Measurements from ENCODE around the gene SETD4. TPM values are rescaled to one million over a fixed set of nuclear protein-coding genes. Genes with fewer than 3 reads are reported as not detected.

Gene SETD4
- total RNA-seq, 1 experiment from 2014 or later: 13.8 TPM

DNA sequence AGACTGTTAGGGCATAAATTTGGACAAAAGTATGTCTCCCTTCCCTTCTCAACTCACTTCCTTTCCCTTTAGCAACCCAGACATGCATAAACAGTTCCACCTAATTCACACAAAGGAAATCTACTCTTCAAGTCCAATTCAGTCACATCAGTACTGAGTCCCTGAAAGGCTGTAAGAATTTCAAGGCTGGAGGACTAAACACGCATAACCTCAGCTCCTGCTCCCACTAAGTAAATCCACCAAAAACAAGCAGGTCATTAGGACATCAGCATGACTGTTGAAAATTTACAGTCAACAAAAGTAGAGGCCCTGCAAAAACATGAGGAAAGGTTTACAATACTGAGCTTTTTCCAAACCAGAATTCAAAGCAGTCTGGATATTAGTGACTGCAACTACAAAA is 18.4 kb downstream of the SETD4 start:
- no peak overlapping the region for H3K4me3 ChIP-seq (ENCODE audit: insufficient read depth, low read depth, low read length)
- no peak for DNase-seq
- H3K27me3 ChIP-seq (ENCODE audit: control insufficient read depth, insufficient read depth, low read length): no peaks in the 10 kb centered on the region
- H3K36me3 ChIP-seq (replicated peaks; ENCODE audit: control insufficient read depth, insufficient read depth, low read length): peaks cover 44% of the 10 kb centered on the region

GRCh38 chr21:36040389-36040788 is 19.9 kb downstream of the SETD4 start:
- Histone ChIP-seq H3K4me3 (ENCODE audit: insufficient read depth, low read depth, low read length) (no peak overlapping the region), H3K27me3 (ENCODE audit: control insufficient read depth, insufficient read depth, low read length) (no peaks in the 10 kb centered on the region), H3K36me3 (replicated peaks; ENCODE audit: control insufficient read depth, insufficient read depth, low read length) (peaks cover 44% of the 10 kb centered on the region)
- no peak for DNase-seq

DNA sequence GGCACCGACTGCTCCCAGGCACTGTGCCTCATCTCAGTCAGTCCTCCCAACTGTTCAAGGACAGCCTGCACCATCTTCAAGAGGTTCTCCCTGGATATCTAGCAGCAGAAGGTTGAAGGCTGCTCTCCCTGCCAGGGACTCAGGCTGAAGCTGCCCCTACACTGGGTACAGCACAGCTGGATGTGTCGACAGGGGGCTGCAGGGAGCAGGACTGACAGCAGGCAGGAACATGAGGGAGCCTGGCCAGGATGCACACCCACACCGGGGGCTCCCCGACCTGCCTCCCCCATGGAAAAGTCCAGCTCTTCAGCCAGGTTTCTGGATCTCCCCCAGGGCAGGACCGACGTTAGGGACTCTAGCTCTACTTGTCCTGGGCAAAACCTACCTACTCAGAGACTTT is 20.5 kb downstream of the SETD4 start:
- DNase-seq: no peak
- Histone ChIP-seq H3K36me3 (replicated peaks; ENCODE audit: control insufficient read depth, insufficient read depth, low read length) (peaks cover 39% of the 10 kb centered on the region), H3K4me3 (ENCODE audit: insufficient read depth, low read depth, low read length) (no peak overlapping the region), H3K27me3 (ENCODE audit: control insufficient read depth, insufficient read depth, low read length) (no peaks in the 10 kb centered on the region)

GRCh38 chr21:36038701-36039497 is 21.4 kb downstream of the SETD4 start:
- H3K27me3 ChIP-seq (ENCODE audit: control insufficient read depth, insufficient read depth, low read length): no peaks in the 10 kb centered on the region
- no peak for DNase-seq
- H3K36me3 ChIP-seq (replicated peaks; ENCODE audit: control insufficient read depth, insufficient read depth, low read length): peaks cover 31% of the 10 kb centered on the region
- H3K4me3 ChIP-seq (ENCODE audit: insufficient read depth, low read depth, low read length): no peak overlapping the region

- H3K4me3 ChIP-seq (ENCODE audit: insufficient read depth, low read depth, low read length): no peak overlapping the region
- H3K27me3 ChIP-seq (ENCODE audit: control insufficient read depth, insufficient read depth, low read length): no peaks in the 10 kb centered on the region
- H3K36me3 ChIP-seq (replicated peaks; ENCODE audit: control insufficient read depth, insufficient read depth, low read length): peaks cover 19% of the 10 kb centered on the region
- DNase-seq: peak; percentile 71
Measured at GRCh38 chr21:36035381-36035791, 24.9 kb downstream of the SETD4 start.

DNA sequence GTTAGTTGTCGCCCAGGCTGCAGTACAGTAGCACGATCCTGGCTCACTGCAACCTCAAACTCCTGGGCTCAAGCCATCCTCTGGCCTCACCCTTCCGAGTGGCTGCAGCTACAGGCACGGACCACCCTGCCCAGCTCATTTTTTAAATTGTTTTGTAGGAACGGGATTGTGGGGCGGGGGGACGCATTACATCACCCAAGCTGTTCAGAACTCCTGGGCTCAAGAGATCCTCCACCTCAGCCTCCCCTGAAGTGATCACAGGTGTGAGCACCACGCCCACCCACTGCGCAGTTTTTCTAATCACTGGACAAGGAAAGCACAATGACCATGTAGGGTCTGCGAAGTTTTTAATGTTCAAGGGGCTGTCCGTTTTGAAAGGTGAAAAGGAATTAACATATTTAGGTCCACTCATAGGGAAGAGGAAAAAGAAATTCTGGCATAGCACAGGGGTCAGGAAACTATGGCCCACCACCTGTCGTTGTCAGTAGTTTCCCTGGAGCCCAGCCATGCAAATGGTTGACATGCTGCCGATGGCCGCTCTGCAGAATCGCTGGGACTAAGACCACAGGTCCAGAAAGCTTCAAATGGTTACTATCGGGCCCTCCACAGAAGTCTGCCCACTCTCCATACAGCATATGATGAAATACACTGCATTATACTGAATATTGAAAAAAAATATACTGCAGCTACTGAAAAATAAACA is 26.0 kb downstream of the SETD4 start:
- peaks cover 17% of the 10 kb centered on the region for H3K36me3 ChIP-seq (replicated peaks; ENCODE audit: control insufficient read depth, insufficient read depth, low read length)
- H3K4me3 ChIP-seq (ENCODE audit: insufficient read depth, low read depth, low read length): no peak overlapping the region
- no peak for DNase-seq
- no peaks in the 10 kb centered on the region for H3K27me3 ChIP-seq (ENCODE audit: control insufficient read depth, insufficient read depth, low read length)

DNA sequence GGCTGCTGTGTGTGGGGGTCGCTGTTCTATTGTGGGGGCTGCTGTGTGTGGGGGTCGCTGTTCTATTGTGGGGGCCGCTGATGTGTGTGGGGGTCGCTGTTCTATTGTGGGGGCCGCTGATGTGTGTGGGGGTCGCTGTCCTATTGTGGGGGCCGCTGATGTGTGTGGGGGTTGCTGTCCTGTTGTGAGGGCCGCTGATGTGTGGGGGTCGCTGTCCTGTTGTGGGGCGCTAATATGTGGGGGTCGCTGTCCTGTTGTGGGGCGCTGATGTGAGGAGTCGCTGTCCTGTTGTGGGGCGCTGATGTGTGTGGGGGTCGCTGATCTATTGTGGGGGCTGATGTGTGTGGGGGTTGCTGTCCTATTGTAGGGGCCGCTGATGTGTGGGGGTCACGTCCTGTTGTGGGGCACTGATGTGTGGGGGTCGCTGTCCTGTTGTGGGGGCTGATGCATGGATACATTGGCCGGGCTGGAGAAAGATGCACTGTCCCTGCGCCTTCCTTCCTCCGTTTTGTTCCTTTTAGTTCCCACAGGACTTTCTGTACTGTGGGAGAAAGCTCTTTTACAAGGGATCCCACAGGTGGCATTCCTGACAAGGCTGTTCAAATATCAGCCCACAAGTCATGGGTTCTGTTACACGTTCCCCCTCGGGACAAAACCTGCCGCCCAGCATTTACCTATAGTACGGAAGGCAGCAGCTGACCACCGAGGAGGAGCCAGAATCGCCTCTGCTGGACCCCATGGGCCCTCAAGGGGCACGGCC is 27.5 kb downstream of the SETD4 start:
- no peaks in the 10 kb centered on the region for H3K27me3 ChIP-seq (ENCODE audit: control insufficient read depth, insufficient read depth, low read length)
- H3K4me3 ChIP-seq (ENCODE audit: insufficient read depth, low read depth, low read length): no peak overlapping the region
- peaks cover 9% of the 10 kb centered on the region for H3K36me3 ChIP-seq (replicated peaks; ENCODE audit: control insufficient read depth, insufficient read depth, low read length)
- no peak for DNase-seq

DNA sequence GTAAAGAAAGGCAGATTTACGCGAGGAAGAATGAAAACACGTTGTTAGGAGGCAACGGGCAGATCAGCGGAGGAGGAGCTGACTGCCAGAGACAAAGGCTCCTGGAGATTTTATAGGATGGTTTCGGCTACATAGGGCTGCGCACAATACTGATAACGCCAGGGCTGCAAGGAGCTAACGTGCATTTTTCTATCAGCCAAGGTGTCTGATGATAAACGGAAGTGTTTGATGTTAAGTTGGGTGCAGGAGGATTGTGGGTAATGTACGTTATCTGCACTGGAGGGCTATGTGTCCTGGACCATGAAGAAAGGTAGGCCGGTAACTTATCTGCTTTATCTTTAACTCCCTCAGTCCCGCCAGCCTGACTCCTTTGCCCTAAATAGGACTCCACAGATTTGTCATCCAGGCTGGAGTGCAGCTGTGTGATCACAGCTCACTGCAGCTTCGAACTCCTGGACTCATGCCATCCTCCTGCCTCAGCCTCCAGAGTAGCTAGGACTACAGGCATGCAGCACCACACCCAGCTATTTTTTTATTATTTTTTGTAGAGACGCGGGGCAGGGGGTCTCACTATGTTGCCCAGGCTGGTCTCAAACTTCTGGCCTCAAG is 29.6 kb downstream of the SETD4 start:
- H3K27me3 ChIP-seq (ENCODE audit: control insufficient read depth, insufficient read depth, low read length): no peaks in the 10 kb centered on the region
- no peak overlapping the region for H3K4me3 ChIP-seq (ENCODE audit: insufficient read depth, low read depth, low read length)
- H3K36me3 ChIP-seq (replicated peaks; ENCODE audit: control insufficient read depth, insufficient read depth, low read length): no peaks in the 10 kb centered on the region; the same call in none of the 2 replicates
- no peak for DNase-seq

- no peak overlapping the region for H3K4me3 ChIP-seq (ENCODE audit: insufficient read depth, low read depth, low read length)
- DNase-seq: no peak
- no peaks in the 10 kb centered on the region for H3K27me3 ChIP-seq (ENCODE audit: control insufficient read depth, insufficient read depth, low read length)
- H3K36me3 ChIP-seq (replicated peaks; ENCODE audit: control insufficient read depth, insufficient read depth, low read length): no peaks in the 10 kb centered on the region; the same call in 1 of the 2 replicates
Measured at GRCh38 chr21:36029309-36029708, 31.0 kb downstream of the SETD4 start.

- Histone ChIP-seq H3K4me3 (ENCODE audit: insufficient read depth, low read depth, low read length) (no peak overlapping the region), H3K36me3 (replicated peaks; ENCODE audit: control insufficient read depth, insufficient read depth, low read length) (no peaks in the 10 kb centered on the region), H3K27me3 (ENCODE audit: control insufficient read depth, insufficient read depth, low read length) (no peaks in the 10 kb centered on the region)
- DNase-seq: peak; percentile 88
Measured at GRCh38 chr21:36028127-36029069, 31.9 kb downstream of the SETD4 start.

DNA sequence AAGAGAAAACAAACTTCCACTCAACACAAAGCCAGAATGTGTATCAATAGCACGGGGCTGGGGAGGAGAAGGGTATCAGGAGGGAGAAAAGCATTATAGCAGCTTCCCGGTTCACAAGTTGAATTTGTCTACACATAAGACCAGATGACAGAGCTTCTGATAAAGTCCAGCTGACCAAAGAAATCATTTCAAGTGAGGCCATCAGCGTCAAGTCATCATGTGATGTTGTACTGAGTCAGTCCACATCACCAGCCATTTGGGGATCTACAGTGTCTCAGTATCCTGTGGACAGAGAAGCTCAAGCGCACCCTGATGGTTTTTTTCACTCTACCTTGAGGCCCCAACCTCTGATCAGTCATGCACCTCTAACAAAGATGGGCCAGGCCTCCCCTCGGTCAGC is 33.0 kb downstream of the SETD4 start:
- H3K27me3 ChIP-seq (ENCODE audit: control insufficient read depth, insufficient read depth, low read length): no peaks in the 10 kb centered on the region
- DNase-seq: no peak
- H3K36me3 ChIP-seq (replicated peaks; ENCODE audit: control insufficient read depth, insufficient read depth, low read length): no peaks in the 10 kb centered on the region
- no peak overlapping the region for H3K4me3 ChIP-seq (ENCODE audit: insufficient read depth, low read depth, low read length)

DNA sequence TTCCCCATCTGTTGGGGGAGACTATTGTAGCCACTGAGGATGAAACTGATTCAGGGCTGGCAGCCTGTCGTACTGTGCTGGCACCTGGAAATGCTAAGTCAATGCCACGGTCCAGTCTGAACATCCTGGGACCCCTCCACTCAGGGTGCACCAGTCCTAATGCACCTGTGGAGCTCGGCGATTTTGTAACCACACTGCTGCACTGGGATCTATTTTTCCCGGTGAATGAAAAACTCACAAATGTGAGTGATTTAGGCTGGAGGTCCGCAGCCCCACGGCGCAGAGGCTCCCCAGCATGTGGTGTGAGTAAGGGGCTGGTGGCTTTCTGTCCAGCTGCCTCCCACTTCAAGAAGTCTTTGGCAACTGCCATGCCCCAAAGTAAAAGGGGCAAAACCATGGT is 35.5 kb downstream of the SETD4 start:
- Histone ChIP-seq H3K36me3 (replicated peaks; ENCODE audit: control insufficient read depth, insufficient read depth, low read length) (no peaks in the 10 kb centered on the region), H3K27me3 (ENCODE audit: control insufficient read depth, insufficient read depth, low read length) (no peaks in the 10 kb centered on the region), H3K4me3 (ENCODE audit: insufficient read depth, low read depth, low read length) (no peak overlapping the region)
- DNase-seq: no peak

GRCh38 chr21:36023092-36023480 is 37.2 kb downstream of the SETD4 start:
- Histone ChIP-seq H3K4me3 (ENCODE audit: insufficient read depth, low read depth, low read length) (no peak overlapping the region), H3K36me3 (replicated peaks; ENCODE audit: control insufficient read depth, insufficient read depth, low read length) (no peaks in the 10 kb centered on the region), H3K27me3 (ENCODE audit: control insufficient read depth, insufficient read depth, low read length) (no peaks in the 10 kb centered on the region)
- DNase-seq: no peak

All from H7 (cell line).